ENCODE measurements around the gene CD3G.
A peak's percentile ranks its signal among the peaks of the same experiment; 100 is the strongest.

Gene CD3G

GRCh38 chr11:118328745-118329144 lies 15.4 kb upstream of the CD3G start:
- DNase-seq = no peak

- DNase-seq = no peak
Measured at GRCh38 chr11:118334745-118335144, 9.4 kb upstream of the CD3G start.

GRCh38 chr11:118338637-118339061 lies 5.5 kb upstream of the CD3G start:
- DNase-seq = no peak

- DNase-seq = no peak
Measured at GRCh38 chr11:118339281-118339961, 4.7 kb upstream of the CD3G start.

- DNase-seq = no peak
Measured at GRCh38 chr11:118340449-118340848, 3.7 kb upstream of the CD3G start.

GRCh38 chr11:118341261-118341660 lies 2.9 kb upstream of the CD3G start:
- no peak for DNase-seq

- no peak for DNase-seq
Measured at GRCh38 chr11:118341815-118342489, 2.2 kb upstream of the CD3G start.

- no peak for DNase-seq
Measured at GRCh38 chr11:118342503-118343161, 1.5 kb upstream of the CD3G start, which contains the start of gene CD3D. Gene CD3D, minus strand, starts transcription at chr11:118342705. Its CDS starts 98 bp downstream, at chr11:118342607.

- no peak for DNase-seq
Measured at GRCh38 chr11:118343248-118343647, 896 bp upstream of the CD3G start.

- no peak for DNase-seq
Measured at GRCh38 chr11:118349475-118349874, 5.3 kb downstream of the CD3G start.

- DNase-seq = peak; percentile 78
Measured at GRCh38 chr11:118353084-118353710, 9.1 kb downstream of the CD3G start.

GRCh38 chr11:118358071-118358470 lies 13.9 kb downstream of the CD3G start:
- DNase-seq = no peak

- peak; percentile 93 for DNase-seq
Measured at GRCh38 chr11:118359295-118359958, 15.3 kb downstream of the CD3G start, which contains the start of gene UBE4A. Gene UBE4A, plus strand, starts transcription at chr11:118359600. Its CDS starts 5,481 bp downstream, at chr11:118365081.

GRCh38 chr11:118364956-118365615 lies 20.9 kb downstream of the CD3G start:
- DNase-seq = no peak

GRCh38 chr11:118366287-118366686 lies 22.1 kb downstream of the CD3G start:
- no peak for DNase-seq

GRCh38 chr11:118370774-118371173 lies 26.6 kb downstream of the CD3G start:
- no peak for DNase-seq

- DNase-seq = no peak
Measured at GRCh38 chr11:118373263-118373662, 29.1 kb downstream of the CD3G start.

- DNase-seq = no peak
Measured at GRCh38 chr11:118373871-118374270, 29.7 kb downstream of the CD3G start.

GRCh38 chr11:118374729-118375128 lies 30.6 kb downstream of the CD3G start:
- DNase-seq = no peak

- no peak for DNase-seq
Measured at GRCh38 chr11:118375978-118376377, 31.8 kb downstream of the CD3G start.

- DNase-seq = no peak
Measured at GRCh38 chr11:118379497-118379896, 35.4 kb downstream of the CD3G start.

GRCh38 chr11:118380571-118380970 lies 36.4 kb downstream of the CD3G start:
- no peak for DNase-seq

Data from KG1 (cell line).